Fibroblast of the aortic adventitia (primary cell): ENCODE measurements around the gene DNAJC13. TPM values are rescaled to one million over a fixed set of nuclear protein-coding genes. Genes with fewer than 3 reads are reported as not detected.
"Not testable (repeated sequence)": the region's sequence is repeated elsewhere in the genome, so short reads cannot be mapped to it uniquely, and the experiment has no call there.

ENCODE experiments used
- DNase-seq: peaks from one replicate; pipeline ENCODE4 v3.0.0-alpha.2; 2010; ENCODE audit warnings: low read depth
- H3K4me3 ChIP-seq: 2 replicates; pipeline ENCODE4 v1.5.1; 2011; ENCODE audit warnings: low read depth, mild to moderate bottlenecking, control low read depth, low read length, moderate library complexity
- total RNA-seq: library from RNA; depleted of rRNA; stranded (reverse); fragments of >200 nt; gene quantifications from 2 replicates; pipeline ENCODE4 v1.2.3, GENCODE V29; 2012; ENCODE audit warnings: low replicate concordance
- TF ChIP-seq, protein P1 (sequence below): IDR thresholded peaks from 2 replicates; pipeline ENCODE4 v1.5.1; 2011; ENCODE audit warnings: mild to moderate bottlenecking, low read length, control low read depth, inconsistent platforms; ENCODE audit not compliant: insufficient read depth

DNAJC13 gene
- total RNA-seq, 1 donor = 125 TPM

DNA sequence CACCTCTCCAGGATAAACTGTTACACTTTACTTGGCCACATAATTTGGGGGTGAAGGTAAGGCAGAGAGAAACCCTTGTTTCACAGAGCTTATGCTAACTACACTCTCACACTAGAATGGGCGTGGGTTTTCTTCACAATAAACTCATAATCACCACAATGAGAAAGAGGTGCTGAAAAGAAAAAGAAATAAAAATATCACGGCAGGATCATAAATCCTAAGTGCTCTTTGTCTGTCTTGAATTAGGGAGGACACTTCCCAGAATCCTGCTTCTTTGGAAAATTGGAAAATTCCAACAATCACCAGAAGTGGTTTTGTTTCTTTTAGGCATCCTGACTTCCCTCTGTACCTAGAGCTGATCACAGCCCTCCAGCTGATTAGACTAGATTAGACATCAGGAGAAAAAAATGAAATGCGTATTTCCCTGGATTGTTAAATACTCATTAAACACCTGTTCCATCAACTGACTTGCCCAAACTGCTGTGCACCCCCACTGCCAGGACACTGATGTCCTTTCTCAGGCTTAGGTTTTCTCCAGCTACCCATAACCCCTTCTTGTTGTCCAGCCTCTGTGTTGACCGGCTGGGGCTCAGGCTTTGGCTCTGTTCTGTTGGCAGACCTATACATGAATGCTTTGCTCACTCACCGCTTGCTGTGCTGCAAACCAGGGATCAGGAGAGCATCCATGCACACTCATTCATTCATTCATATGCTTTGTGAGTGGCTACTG, 138.2 kb downstream of the DNAJC13 start:
- TF ChIP-seq, protein P1, sequence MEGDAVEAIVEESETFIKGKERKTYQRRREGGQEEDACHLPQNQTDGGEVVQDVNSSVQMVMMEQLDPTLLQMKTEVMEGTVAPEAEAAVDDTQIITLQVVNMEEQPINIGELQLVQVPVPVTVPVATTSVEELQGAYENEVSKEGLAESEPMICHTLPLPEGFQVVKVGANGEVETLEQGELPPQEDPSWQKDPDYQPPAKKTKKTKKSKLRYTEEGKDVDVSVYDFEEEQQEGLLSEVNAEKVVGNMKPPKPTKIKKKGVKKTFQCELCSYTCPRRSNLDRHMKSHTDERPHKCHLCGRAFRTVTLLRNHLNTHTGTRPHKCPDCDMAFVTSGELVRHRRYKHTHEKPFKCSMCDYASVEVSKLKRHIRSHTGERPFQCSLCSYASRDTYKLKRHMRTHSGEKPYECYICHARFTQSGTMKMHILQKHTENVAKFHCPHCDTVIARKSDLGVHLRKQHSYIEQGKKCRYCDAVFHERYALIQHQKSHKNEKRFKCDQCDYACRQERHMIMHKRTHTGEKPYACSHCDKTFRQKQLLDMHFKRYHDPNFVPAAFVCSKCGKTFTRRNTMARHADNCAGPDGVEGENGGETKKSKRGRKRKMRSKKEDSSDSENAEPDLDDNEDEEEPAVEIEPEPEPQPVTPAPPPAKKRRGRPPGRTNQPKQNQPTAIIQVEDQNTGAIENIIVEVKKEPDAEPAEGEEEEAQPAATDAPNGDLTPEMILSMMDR = no peak
- H3K4me3 ChIP-seq = no peak overlapping the region
- DNase-seq = no peak

DNA sequence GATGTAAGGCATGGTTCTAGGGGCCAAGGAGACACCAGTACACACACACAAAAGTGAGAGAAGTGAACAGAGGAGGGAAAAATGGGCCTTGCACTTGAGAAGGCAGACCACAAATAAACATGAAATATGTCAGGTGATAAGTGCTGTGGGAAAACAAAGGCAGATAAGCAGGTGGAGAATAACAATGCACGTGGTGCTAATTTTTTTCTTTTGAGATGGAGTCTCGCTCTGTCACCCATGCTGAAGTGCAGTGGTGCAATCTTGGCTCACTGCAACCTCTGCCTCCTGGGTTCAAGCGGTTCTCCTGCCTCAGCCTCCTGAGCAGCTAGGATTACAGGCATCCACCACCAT, 138.7 kb downstream of the DNAJC13 start:
- not testable (repeated sequence) for DNase-seq

DNA sequence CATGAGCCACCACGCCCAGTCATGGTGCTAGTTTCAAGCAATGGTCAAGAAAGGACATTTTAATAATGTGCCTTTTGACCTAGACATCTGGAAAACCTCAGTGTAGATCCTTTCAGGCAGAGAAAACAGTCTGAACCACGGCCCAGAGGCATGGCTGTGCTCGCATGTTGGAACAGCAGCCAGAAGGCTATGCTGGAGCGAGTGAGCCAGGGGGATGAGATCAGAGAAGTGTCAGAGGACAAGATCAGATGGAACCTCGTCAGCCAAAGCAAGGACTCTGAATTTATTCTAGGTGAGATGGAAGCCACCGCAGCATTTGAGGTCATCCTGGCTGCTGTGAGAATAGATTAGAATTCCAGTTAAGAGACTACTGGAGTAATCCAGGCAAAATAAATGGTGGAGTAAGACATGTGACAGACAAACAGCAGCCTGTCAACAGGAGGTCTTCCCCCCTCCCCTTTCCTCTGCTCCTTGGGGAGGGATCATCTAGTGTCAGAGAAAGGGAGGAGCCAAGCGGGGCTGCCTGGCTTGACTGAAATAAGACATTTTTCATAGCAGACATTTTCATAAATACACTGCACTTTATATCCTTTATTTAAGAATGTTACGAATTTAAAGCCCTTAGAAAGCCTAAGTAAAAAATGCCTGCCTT, 139.3 kb downstream of the DNAJC13 start:
- DNase-seq = peak; percentile 42
- H3K4me3 ChIP-seq = no peak overlapping the region
- TF ChIP-seq, protein P1 = no peak

More for the DNA sequence above, 138.7 kb downstream of the DNAJC13 start:
- not testable (repeated sequence) for H3K4me3 ChIP-seq

DNA sequence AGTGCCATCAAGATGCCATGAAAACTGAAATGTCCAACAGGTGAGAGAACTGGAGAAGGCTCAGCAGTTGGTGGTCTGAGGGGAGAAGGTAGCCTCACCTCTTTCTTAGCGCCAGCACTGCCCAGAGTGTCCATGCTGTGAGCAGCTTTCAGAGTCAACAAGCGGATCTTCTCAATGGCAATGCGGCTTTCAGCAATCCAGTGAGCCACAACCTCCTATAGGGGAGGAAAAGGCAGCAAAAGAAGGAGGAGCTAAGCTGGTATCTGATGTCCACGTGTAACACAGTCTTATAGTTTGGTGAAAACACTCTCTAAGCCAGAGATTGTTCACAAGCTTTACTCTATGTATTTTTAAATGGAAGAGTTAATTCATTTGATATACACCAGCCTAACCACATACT, 143.7 kb downstream of the DNAJC13 start:
- TF ChIP-seq, protein P1 = no peak

DNA sequence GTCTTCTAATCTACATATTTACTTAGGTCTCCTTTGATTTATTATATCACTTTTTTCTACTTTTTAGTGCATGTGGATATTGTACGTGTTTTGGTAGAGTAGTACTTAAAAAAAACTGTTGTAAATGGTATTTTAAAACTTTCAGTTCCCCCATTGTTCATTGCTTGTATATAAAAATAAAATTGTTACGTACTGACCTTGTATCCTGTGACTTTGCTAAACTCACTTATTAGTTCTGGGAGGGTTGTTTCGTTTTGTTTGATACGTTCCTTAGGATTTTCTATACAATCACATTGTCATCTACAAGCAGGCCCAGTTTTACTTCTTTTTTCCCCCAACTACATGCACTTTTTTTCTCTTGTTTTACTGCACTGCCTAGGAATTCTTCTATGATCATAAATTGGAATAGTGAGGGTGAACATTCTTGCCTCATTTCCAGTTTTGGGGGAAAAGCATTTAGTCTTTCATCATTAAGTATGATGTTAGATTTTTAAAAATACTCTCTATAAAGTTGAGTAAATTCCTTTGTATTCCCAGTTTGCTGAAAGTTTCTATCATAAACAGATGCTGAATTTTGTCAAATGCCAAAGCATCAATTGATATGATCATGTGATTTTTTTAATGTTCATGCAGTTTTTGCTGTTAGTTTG, 146.2 kb downstream of the DNAJC13 start:
- peak; percentile 63 for DNase-seq
- TF ChIP-seq, protein P1 = no peak
- H3K4me3 ChIP-seq = no peak overlapping the region

More for the DNA sequence above, 143.7 kb downstream of the DNAJC13 start:
- H3K4me3 ChIP-seq = no peak overlapping the region
- no peak for DNase-seq

DNA sequence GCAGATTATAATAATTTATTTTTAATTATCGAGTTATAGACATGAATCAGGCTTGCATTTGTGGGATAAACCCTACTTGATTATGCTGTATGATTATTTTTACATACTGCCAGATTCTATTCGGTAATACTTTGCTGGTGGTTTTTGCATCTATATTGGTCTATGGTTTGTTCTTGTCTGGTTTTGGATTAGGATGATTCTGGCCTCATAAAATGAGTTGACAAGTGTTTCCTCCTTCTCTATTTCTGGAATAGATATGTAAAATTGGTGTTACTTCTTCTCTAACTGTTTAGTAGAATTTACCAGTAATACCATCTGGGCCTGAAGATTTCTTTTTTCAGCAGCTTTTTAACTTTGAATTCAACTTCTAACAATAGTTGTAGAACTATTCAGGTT, 146.8 kb downstream of the DNAJC13 start:
- TF ChIP-seq, protein P1 = no peak
- H3K4me3 ChIP-seq = no peak overlapping the region
- no peak for DNase-seq

DNA sequence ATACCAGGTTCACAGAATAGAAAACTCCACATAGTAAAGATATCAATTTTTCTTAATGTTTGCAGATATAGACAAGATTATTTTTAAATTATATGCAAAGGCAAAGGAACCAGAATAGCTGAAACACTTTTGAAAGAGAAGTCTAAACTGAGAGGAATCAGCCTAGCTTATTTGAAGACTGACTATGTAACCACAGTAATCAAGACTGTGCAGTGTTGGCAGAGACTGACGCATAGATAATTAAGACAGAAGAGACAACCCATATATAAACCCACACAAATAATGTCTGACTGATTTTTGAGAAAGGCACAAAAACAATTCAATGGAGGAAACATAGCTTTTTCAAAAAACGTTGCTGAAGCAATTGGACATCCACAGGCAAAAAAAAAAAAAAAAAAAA, 151.1 kb downstream of the DNAJC13 start:
- DNase-seq = no peak
- H3K4me3 ChIP-seq = no peak overlapping the region
- TF ChIP-seq, protein P1 = no peak
